Renal cortical epithelial cell (primary cell): ENCODE data around the gene BFAR. TPM values are rescaled to one million over a fixed set of nuclear protein-coding genes. Genes with fewer than 3 reads are reported as not detected.
"Not testable (repeated sequence)": the region's sequence is repeated elsewhere in the genome, so short reads cannot be mapped to it uniquely, and the experiment has no call there.

Experiments used
- DNase-seq: peaks from one replicate; pipeline ENCODE4 v3.0.0-alpha.2; 2011; ENCODE audit warnings: low read depth
- total RNA-seq: library from RNA; depleted of rRNA; stranded (reverse); fragments of >200 nt; gene quantifications from 2 replicates; pipeline ENCODE4 v1.2.3, GENCODE V29; 2014

The BFAR gene
- total RNA-seq, 1 donor from 2014 or later: 73.6 TPM

GRCh38 chr16:14635395-14636165 is 2.8 kb downstream of the BFAR start:
- DNase-seq: no peak

GRCh38 chr16:14636179-14636950 is 3.6 kb downstream of the BFAR start:
- peak; percentile 70 for DNase-seq

- not testable (repeated sequence) for DNase-seq
Measured at GRCh38 chr16:14636951-14637240, 4.1 kb downstream of the BFAR start.

- DNase-seq: no peak
Measured at GRCh38 chr16:14640538-14640937, 7.8 kb downstream of the BFAR start.

- no peak for DNase-seq
Measured at GRCh38 chr16:14641206-14641605, 8.5 kb downstream of the BFAR start.

GRCh38 chr16:14641926-14642325 is 9.2 kb downstream of the BFAR start:
- DNase-seq: no peak

GRCh38 chr16:14649816-14650215 is 17.1 kb downstream of the BFAR start:
- DNase-seq: no peak

GRCh38 chr16:14650629-14651028 is 17.9 kb downstream of the BFAR start:
- DNase-seq: no peak

- no peak for DNase-seq
Measured at GRCh38 chr16:14652726-14653125, 20.0 kb downstream of the BFAR start.

GRCh38 chr16:14658063-14658462 is 25.3 kb downstream of the BFAR start:
- DNase-seq: no peak

GRCh38 chr16:14667347-14668266 is 34.9 kb downstream of the BFAR start:
- no peak for DNase-seq

- DNase-seq: no peak
Measured at GRCh38 chr16:14668556-14669223, 35.9 kb downstream of the BFAR start.

- no peak for DNase-seq
Measured at GRCh38 chr16:14669776-14670175, 37.0 kb downstream of the BFAR start.

- peak; percentile 60 for DNase-seq
Measured at GRCh38 chr16:14672403-14672971, 39.7 kb downstream of the BFAR start.

- DNase-seq: no peak
Measured at GRCh38 chr16:14676633-14677032, 43.9 kb downstream of the BFAR start.

GRCh38 chr16:14677627-14678026 is 44.9 kb downstream of the BFAR start:
- DNase-seq: no peak

- no peak for DNase-seq
Measured at GRCh38 chr16:14678748-14679497, 46.2 kb downstream of the BFAR start.

- not testable (repeated sequence) for DNase-seq
Measured at GRCh38 chr16:14680396-14680795, 47.6 kb downstream of the BFAR start.

- DNase-seq: no peak
Measured at GRCh38 chr16:14681115-14681514, 48.4 kb downstream of the BFAR start.

- no peak for DNase-seq
Measured at GRCh38 chr16:14682121-14682520, 49.4 kb downstream of the BFAR start.
